ENCODE data around the gene FRMD8. TPM values are rescaled to one million over a fixed set of nuclear protein-coding genes. Genes with fewer than 3 reads are reported as not detected.

The FRMD8 gene
- total RNA-seq, 2 experiments from 2014 or later, result 53.9 to 61.3 TPM

GRCh38 chr11:65377036-65377435 lies 9.4 kb upstream of the FRMD8 start:
- DNase-seq, result no peak
- no peak overlapping the region for H3K27ac Mint-ChIP-seq
- no peak overlapping the region for H3K4me3 Mint-ChIP-seq
- CTCF ChIA-PET, result no interaction called here
- H3K27me3 Mint-ChIP-seq, result no peaks in the 10 kb centered on the region
- H3K4me1 Mint-ChIP-seq, result peaks cover 16% of the 10 kb centered on the region
- H3K9me3 Mint-ChIP-seq, result no peaks in the 10 kb centered on the region
- POLR2A ChIA-PET, result no interaction called here
- no peaks in the 10 kb centered on the region for H3K36me3 Mint-ChIP-seq (ENCODE audit: low read depth)

GRCh38 chr11:65377777-65378176 lies 8.7 kb upstream of the FRMD8 start:
- no peak for DNase-seq
- Mint-ChIP-seq H3K27ac (no peak overlapping the region), H3K4me1 (peaks cover 21% of the 10 kb centered on the region), H3K27me3 (no peaks in the 10 kb centered on the region), H3K4me3 (no peak overlapping the region), H3K36me3 (ENCODE audit: low read depth) (no peaks in the 10 kb centered on the region), H3K9me3 (no peaks in the 10 kb centered on the region)
- POLR2A ChIA-PET, result interaction anchor here (1.0 to 21.7 kb wide), 3 partner anchors 9 to 125 kb away, joined by 5 to 501 read pairs (median 443); partner anchors contain the start of genes MALAT1 and NEAT1
- CTCF ChIA-PET, result interaction anchor here (1.6 kb wide), 1 partner anchor 102 kb away, joined by 3 read pairs; no protein-coding TSS in a partner anchor

- no peaks in the 10 kb centered on the region for H3K36me3 Mint-ChIP-seq (ENCODE audit: low read depth)
- H3K4me1 Mint-ChIP-seq, result peaks cover 27% of the 10 kb centered on the region
- DNase-seq, result no peak
- POLR2A ChIA-PET, result interaction anchor here (1.0 to 21.7 kb wide), 4 partner anchors 9 to 124 kb away, joined by 3 to 501 read pairs (median 224); partner anchors contain the start of genes DPF2, MALAT1 and NEAT1
- H3K9me3 Mint-ChIP-seq, result no peaks in the 10 kb centered on the region
- no peaks in the 10 kb centered on the region for H3K27me3 Mint-ChIP-seq
- no peak overlapping the region for H3K4me3 Mint-ChIP-seq
- no peak overlapping the region for H3K27ac Mint-ChIP-seq
- CTCF ChIA-PET, result interaction anchor here (1.6 kb wide), 1 partner anchor 102 kb away, joined by 3 read pairs; no protein-coding TSS in a partner anchor
These were observed 8.1 kb upstream of the FRMD8 start for GRCh38 chr11:65378208-65378927.

- Mint-ChIP-seq H3K9me3 (no peaks in the 10 kb centered on the region), H3K27ac (no peak overlapping the region), H3K4me1 (peaks cover 33% of the 10 kb centered on the region), H3K36me3 (ENCODE audit: low read depth) (no peaks in the 10 kb centered on the region), H3K4me3 (no peak overlapping the region), H3K27me3 (no peaks in the 10 kb centered on the region)
- CTCF ChIA-PET, result interaction anchor here (1.6 kb wide), 1 partner anchor 101 kb away, joined by 3 read pairs; no protein-coding TSS in a partner anchor
- POLR2A ChIA-PET, result interaction anchor here (0.9 to 21.7 kb wide), 6 partner anchors 8 to 123 kb away, joined by 3 to 501 read pairs (median 4); partner anchors contain the start of genes DPF2, MALAT1 and NEAT1
- DNase-seq, result no peak
These were observed 7.4 kb upstream of the FRMD8 start for GRCh38 chr11:65378928-65379638.

- Mint-ChIP-seq H3K4me3 (no peak overlapping the region), H3K9me3 (no peaks in the 10 kb centered on the region), H3K27ac (peak overlapping the region; percentile 44), H3K36me3 (ENCODE audit: low read depth) (no peaks in the 10 kb centered on the region), H3K4me1 (peaks cover 41% of the 10 kb centered on the region), H3K27me3 (no peaks in the 10 kb centered on the region)
- CTCF ChIA-PET, result interaction anchor here (2.3 kb wide), 1 partner anchor 37 kb away, joined by 16 read pairs; no protein-coding TSS in a partner anchor
- POLR2A ChIA-PET, result interaction anchor here (0.9 to 21.7 kb wide), 6 partner anchors 11 to 123 kb away, joined by 3 to 501 read pairs (median 4); partner anchors contain the start of genes MALAT1 and NEAT1
- DNase-seq, result no peak
These were observed 6.6 kb upstream of the FRMD8 start for GRCh38 chr11:65379698-65380459.

GRCh38 chr11:65380460-65381119 lies 5.8 kb upstream of the FRMD8 start:
- H3K4me1 Mint-ChIP-seq, result peaks cover 48% of the 10 kb centered on the region
- CTCF ChIA-PET, result interaction anchor here (1.7 to 3.7 kb wide), 3 partner anchors 36 to 130 kb away, joined by 12 to 16 read pairs (median 12); partner anchors contain the start of gene MALAT1
- POLR2A ChIA-PET, result interaction anchor here (0.9 to 21.7 kb wide), 6 partner anchors 10 to 122 kb away, joined by 3 to 501 read pairs (median 4); partner anchors contain the start of genes MALAT1, NEAT1 and POLA2
- peak overlapping the region; percentile 44 for H3K27ac Mint-ChIP-seq
- H3K27me3 Mint-ChIP-seq, result no peaks in the 10 kb centered on the region
- peak overlapping the region; percentile 81 for H3K4me3 Mint-ChIP-seq
- no peak for DNase-seq
- no peaks in the 10 kb centered on the region for H3K9me3 Mint-ChIP-seq
- H3K36me3 Mint-ChIP-seq (ENCODE audit: low read depth), result no peaks in the 10 kb centered on the region

GRCh38 chr11:65381716-65382032 lies 4.8 kb upstream of the FRMD8 start:
- H3K36me3 Mint-ChIP-seq (ENCODE audit: low read depth), result no peaks in the 10 kb centered on the region
- peaks cover 55% of the 10 kb centered on the region for H3K4me1 Mint-ChIP-seq
- ChIA-PET CTCF (interaction anchor here (0.6 to 3.7 kb wide), 14 partner anchors 35 to 234 kb away, joined by 3 to 16 read pairs (median 4); partner anchors contain the start of genes MALAT1 and PCNX3), POLR2A (interaction anchor here (0.6 to 21.7 kb wide), 12 partner anchors 8 to 129 kb away, joined by 3 to 501 read pairs (median 4); partner anchors contain the start of genes MALAT1, NEAT1 and POLA2)
- peak overlapping the region; percentile 99 for H3K27ac Mint-ChIP-seq
- no peaks in the 10 kb centered on the region for H3K27me3 Mint-ChIP-seq
- no peaks in the 10 kb centered on the region for H3K9me3 Mint-ChIP-seq
- peak overlapping the region; percentile 81 for H3K4me3 Mint-ChIP-seq
- DNase-seq, result no peak

GRCh38 chr11:65382033-65382803 lies 4.2 kb upstream of the FRMD8 start, which contains the start of gene SLC25A45:
SLC25A45 (minus strand) TSS chr11:65382646; CDS start chr11:65381951, 695 bp downstream.
- Mint-ChIP-seq H3K27ac (peak within 1 kb of the TSS; percentile 99), H3K4me1 (peaks cover 59% of the 10 kb centered on the region), H3K4me3 (peak within 1 kb of the TSS; percentile 81), H3K36me3 (ENCODE audit: low read depth) (peaks cover 3% of the 10 kb centered on the region), H3K9me3 (no peaks in the 10 kb centered on the region), H3K27me3 (no peaks in the 10 kb centered on the region)
- ChIA-PET POLR2A (interaction anchor here (0.8 to 21.7 kb wide), 8 partner anchors 8 to 128 kb away, joined by 3 to 501 read pairs (median 6); partner anchors contain the start of genes MALAT1 and NEAT1), CTCF (interaction anchor here (0.6 to 3.7 kb wide), 15 partner anchors 34 to 233 kb away, joined by 3 to 16 read pairs (median 5); partner anchors contain the start of genes MALAT1 and PCNX3)
- peak; percentile 93 for DNase-seq

GRCh38 chr11:65382804-65383368 lies 3.6 kb upstream of the FRMD8 start:
- Mint-ChIP-seq H3K4me3 (peak overlapping the region; percentile 81), H3K4me1 (peaks cover 66% of the 10 kb centered on the region)

GRCh38 chr11:65383778-65384177 lies 2.7 kb upstream of the FRMD8 start:
- peaks cover 75% of the 10 kb centered on the region for H3K4me1 Mint-ChIP-seq
- H3K27me3 Mint-ChIP-seq, result no peaks in the 10 kb centered on the region
- H3K36me3 Mint-ChIP-seq (ENCODE audit: low read depth), result peaks cover 11% of the 10 kb centered on the region
- CTCF ChIA-PET, result interaction anchor here (1.5 to 3.7 kb wide), 3 partner anchors 33 to 115 kb away, joined by 3 to 12 read pairs (median 6); partner anchors contain the start of gene MALAT1
- H3K9me3 Mint-ChIP-seq, result no peaks in the 10 kb centered on the region
- POLR2A ChIA-PET, result interaction anchor here (1.3 to 21.7 kb wide), 5 partner anchors 39 to 249 kb away, joined by 3 to 501 read pairs (median 6); partner anchors contain the start of genes MALAT1 and NEAT1
- no peak for DNase-seq
- peak overlapping the region; percentile 99 for H3K27ac Mint-ChIP-seq
- H3K4me3 Mint-ChIP-seq, result peak overlapping the region; percentile 56

More at GRCh38 chr11:65382804-65383368, 3.6 kb upstream of the FRMD8 start:
- CTCF ChIA-PET, result interaction anchor here (0.9 to 3.7 kb wide), 6 partner anchors 33 to 169 kb away, joined by 3 to 12 read pairs (median 4); partner anchors contain the start of gene MALAT1
- peak overlapping the region; percentile 99 for H3K27ac Mint-ChIP-seq
- no peak for DNase-seq
- no peaks in the 10 kb centered on the region for H3K9me3 Mint-ChIP-seq
- no peaks in the 10 kb centered on the region for H3K27me3 Mint-ChIP-seq
- POLR2A ChIA-PET, result interaction anchor here (1.1 to 21.7 kb wide), 8 partner anchors 9 to 248 kb away, joined by 3 to 501 read pairs (median 5); partner anchors contain the start of genes MALAT1 and NEAT1
- H3K36me3 Mint-ChIP-seq (ENCODE audit: low read depth), result peaks cover 3% of the 10 kb centered on the region

Data from activated CD4-positive, alpha-beta memory T cell treated with anti-CD3 and anti-CD28 coated beads, Interleukin-2, amount 10 ng/mL, durations not matched to agents 7 days and 5 days (primary cell).